OCI-LY1 (cell line): ENCODE measurements around the gene CEACAM21.

Experiments
- H2AFZ ChIP-seq: fragments of 200-600 bp; sonication (generic), shearing (Covaris generic); 2 replicates; pipeline ENCODE4 v1.6.0; 2014; ENCODE audit warnings: antibody characterized with exemption, mild to moderate bottlenecking, low read length
- H3F3A ChIP-seq: fragments of 200-600 bp; sonication (generic), shearing (Covaris generic); 2 replicates; pipeline ENCODE4 v1.6.0; 2014; ENCODE audit warnings: mild to moderate bottlenecking, antibody characterized with exemption, low read length, moderate library complexity; ENCODE audit not compliant: insufficient read depth
- H3K27ac ChIP-seq: fragments of 200-600 bp; sonication (generic); 2 replicates; pipeline ENCODE4 v1.5.1; 2014; ENCODE audit warnings: low read length, mixed run types, mild to moderate bottlenecking, low read depth; ENCODE audit not compliant: poor library complexity, severe bottlenecking
- H3K27me3 ChIP-seq: fragments of 200-600 bp; sonication (generic); 2 replicates; pipeline ENCODE4 v1.6.0; 2014; ENCODE audit warnings: antibody characterized with exemption, mild to moderate bottlenecking, low read length, moderate library complexity; ENCODE audit not compliant: insufficient read depth
- H3K36me3 ChIP-seq: fragments of 200-600 bp; sonication (generic); 2 replicates; pipeline ENCODE4 v1.6.1; 2014; ENCODE audit warnings: mild to moderate bottlenecking, antibody characterized with exemption, low read length, moderate library complexity, mixed read lengths; ENCODE audit not compliant: insufficient read depth
- H3K4me1 ChIP-seq: fragments of 200-600 bp; sonication (generic); 2 replicates; pipeline ENCODE4 v1.5.1; 2014; ENCODE audit warnings: mild to moderate bottlenecking, low read length, moderate library complexity; ENCODE audit not compliant: insufficient read depth, severe bottlenecking
- H3K4me2 ChIP-seq: fragments of 200-600 bp; sonication (generic), shearing (Covaris generic); 2 replicates; pipeline ENCODE4 v1.6.1; 2014; ENCODE audit warnings: low read length
- H3K4me3 ChIP-seq: fragments of 200-600 bp; sonication (generic); 2 replicates; pipeline ENCODE4 v1.5.1; 2014; ENCODE audit warnings: low read length, low read depth, mild to moderate bottlenecking, mixed read lengths; ENCODE audit not compliant: poor library complexity, severe bottlenecking
- H3K79me2 ChIP-seq: fragments of 200-600 bp; shearing (Covaris generic); 2 replicates; pipeline ENCODE4 v1.6.1; 2016; ENCODE audit warnings: mixed run types, low read length, mixed read lengths; ENCODE audit not compliant: insufficient read depth
- H3K9ac ChIP-seq: fragments of 200-600 bp; sonication (generic), shearing (Covaris generic); 2 replicates; pipeline ENCODE4 v1.6.1; 2014; ENCODE audit warnings: mild to moderate bottlenecking, low read length, mixed read lengths
- H3K9me2 ChIP-seq: fragments of 200-600 bp; sonication (generic), shearing (Covaris generic); 2 replicates; pipeline ENCODE4 v1.6.1; 2014; ENCODE audit warnings: low read depth, mild to moderate bottlenecking, low read length, mixed read lengths
- H3K9me3 ChIP-seq: fragments of 200-600 bp; shearing (Covaris generic); 2 replicates; pipeline ENCODE4 v1.6.1; 2014; ENCODE audit warnings: low read length, mixed read lengths
- H4K20me1 ChIP-seq: fragments of 200-600 bp; sonication (generic), shearing (Covaris generic); 2 replicates; pipeline ENCODE4 v1.6.0; 2016; ENCODE audit warnings: mild to moderate bottlenecking, low read length; ENCODE audit not compliant: insufficient read depth
- EZH2 ChIP-seq: fragments of 200-600 bp; sonication (generic), shearing (Covaris generic); IDR thresholded peaks from 2 replicates; pipeline ENCODE4 v1.8.0; 2017; ENCODE audit warnings: borderline replicate concordance, mixed run types, mild to moderate bottlenecking, antibody characterized with exemption, low read length, moderate library complexity, mixed read lengths
- TF ChIP-seq, protein P1 (sequence below): fragments of 200-600 bp; sonication (generic), shearing (Covaris generic); IDR thresholded peaks from 2 replicates; pipeline ENCODE4 v1.5.1; 2017; ENCODE audit warnings: mild to moderate bottlenecking, antibody characterized with exemption, low read length, moderate library complexity, mixed read lengths

Gene CEACAM21

DNA sequence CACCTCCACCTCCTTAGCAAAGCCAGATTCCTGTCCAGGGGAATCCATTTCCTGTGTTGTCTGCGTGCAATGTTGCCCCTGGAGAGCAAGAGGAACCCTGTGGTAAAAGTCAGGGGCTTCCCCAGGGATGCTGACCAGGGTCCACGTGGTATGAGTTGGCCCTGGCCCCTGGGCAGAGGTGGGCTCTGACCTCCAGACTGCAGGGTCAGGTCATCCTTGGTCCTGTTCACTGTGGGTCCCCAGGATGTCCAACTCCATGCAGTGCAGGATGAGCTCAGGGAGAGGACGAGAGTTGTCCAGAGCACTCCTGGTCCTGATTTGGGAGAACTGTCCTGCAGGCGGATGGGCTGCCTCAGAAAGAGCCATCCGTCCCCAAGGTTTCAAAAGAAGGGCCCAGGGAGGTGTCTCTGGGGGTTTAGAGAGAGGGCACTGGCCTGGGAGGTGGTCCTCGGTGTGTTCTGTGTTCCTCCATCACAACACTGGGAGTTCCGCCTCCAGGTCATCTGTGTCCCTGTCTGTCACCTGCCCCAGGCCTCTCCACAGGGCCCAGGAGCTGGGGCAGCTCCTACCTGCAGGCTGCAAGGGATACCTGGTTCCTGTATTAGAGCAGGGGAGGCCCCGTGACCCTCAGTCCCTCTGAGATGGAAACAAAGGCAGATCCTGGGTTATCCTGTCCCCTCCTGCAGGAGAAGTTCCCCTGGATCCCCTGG lies 52.2 kb downstream of the CEACAM21 start:
- H3K36me3 ChIP-seq: no peaks in the 10 kb centered on the region
- H3K27me3 ChIP-seq: no peaks in the 10 kb centered on the region; the same call in none of the 2 replicates
- no peak overlapping the region for H3K27ac ChIP-seq
- peaks cover 10% of the 10 kb centered on the region for H3K9me3 ChIP-seq
- TF ChIP-seq, protein P1, sequence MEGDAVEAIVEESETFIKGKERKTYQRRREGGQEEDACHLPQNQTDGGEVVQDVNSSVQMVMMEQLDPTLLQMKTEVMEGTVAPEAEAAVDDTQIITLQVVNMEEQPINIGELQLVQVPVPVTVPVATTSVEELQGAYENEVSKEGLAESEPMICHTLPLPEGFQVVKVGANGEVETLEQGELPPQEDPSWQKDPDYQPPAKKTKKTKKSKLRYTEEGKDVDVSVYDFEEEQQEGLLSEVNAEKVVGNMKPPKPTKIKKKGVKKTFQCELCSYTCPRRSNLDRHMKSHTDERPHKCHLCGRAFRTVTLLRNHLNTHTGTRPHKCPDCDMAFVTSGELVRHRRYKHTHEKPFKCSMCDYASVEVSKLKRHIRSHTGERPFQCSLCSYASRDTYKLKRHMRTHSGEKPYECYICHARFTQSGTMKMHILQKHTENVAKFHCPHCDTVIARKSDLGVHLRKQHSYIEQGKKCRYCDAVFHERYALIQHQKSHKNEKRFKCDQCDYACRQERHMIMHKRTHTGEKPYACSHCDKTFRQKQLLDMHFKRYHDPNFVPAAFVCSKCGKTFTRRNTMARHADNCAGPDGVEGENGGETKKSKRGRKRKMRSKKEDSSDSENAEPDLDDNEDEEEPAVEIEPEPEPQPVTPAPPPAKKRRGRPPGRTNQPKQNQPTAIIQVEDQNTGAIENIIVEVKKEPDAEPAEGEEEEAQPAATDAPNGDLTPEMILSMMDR: no peak
- TF ChIP-seq EZH2: no peak
- no peaks in the 10 kb centered on the region for H3F3A ChIP-seq
- no peaks in the 10 kb centered on the region for H3K79me2 ChIP-seq
- H3K4me2 ChIP-seq: no peak overlapping the region
- H3K4me3 ChIP-seq: no peak overlapping the region
- no peaks in the 10 kb centered on the region for H3K9me2 ChIP-seq
- no peaks in the 10 kb centered on the region for H4K20me1 ChIP-seq
- no peak overlapping the region for H3K9ac ChIP-seq
- H2AFZ ChIP-seq: no peak overlapping the region
- H3K4me1 ChIP-seq: no peaks in the 10 kb centered on the region
